AG09309 (cell line): ENCODE data around the gene SUGCT.

Source experiments
- DNase-seq: peaks from one replicate; pipeline ENCODE4 v3.0.0-alpha.2; 2010; ENCODE audit warnings: low read depth
- H3K4me3 ChIP-seq: 2 replicates; pipeline ENCODE4 v1.5.1; 2011; ENCODE audit warnings: mild to moderate bottlenecking, low read depth, low read length, moderate library complexity; ENCODE audit not compliant: control insufficient read depth
- CTCF ChIP-seq: IDR thresholded peaks from 2 replicates; pipeline ENCODE4 v1.5.1; 2011; ENCODE audit warnings: mild to moderate bottlenecking, low read depth, low read length, inconsistent platforms; ENCODE audit not compliant: insufficient read depth, control insufficient read depth; ENCODE audit errors: missing control alignments

Gene SUGCT

GRCh38 chr7:40493609-40494051 lies 358.8 kb downstream of the SUGCT start:
- TF ChIP-seq CTCF = no peak
- H3K4me3 ChIP-seq = no peak overlapping the region
- no peak for DNase-seq

DNA sequence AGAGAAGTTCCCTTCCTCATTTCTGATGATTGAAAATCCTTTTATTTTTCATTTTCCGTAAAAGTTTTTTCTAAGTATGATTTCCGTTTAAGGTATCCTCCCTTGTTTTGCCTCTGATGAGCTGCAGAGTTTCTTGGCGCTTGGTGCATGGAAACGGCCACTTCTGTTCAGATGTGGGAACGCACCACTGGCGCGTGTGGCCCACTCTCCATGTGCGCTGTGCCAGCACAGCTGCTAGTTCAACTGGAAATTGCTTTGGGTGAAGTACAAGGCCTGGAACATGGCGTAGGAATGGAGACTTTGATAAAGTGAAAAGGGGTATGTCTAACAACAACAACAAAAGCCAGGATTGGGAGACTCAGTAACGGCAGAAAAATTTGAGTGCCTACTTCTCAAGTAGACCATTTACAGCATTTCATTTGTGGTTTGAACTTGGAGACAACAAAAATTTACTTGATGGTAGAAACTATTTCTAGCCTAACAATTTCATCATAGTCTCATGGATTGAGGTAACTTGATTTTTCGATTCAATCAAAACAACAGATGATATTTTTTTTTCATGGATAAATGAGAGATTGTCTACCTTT lies 364.2 kb downstream of the SUGCT start:
- no peak for TF ChIP-seq CTCF
- DNase-seq = no peak
- no peak overlapping the region for H3K4me3 ChIP-seq

DNA sequence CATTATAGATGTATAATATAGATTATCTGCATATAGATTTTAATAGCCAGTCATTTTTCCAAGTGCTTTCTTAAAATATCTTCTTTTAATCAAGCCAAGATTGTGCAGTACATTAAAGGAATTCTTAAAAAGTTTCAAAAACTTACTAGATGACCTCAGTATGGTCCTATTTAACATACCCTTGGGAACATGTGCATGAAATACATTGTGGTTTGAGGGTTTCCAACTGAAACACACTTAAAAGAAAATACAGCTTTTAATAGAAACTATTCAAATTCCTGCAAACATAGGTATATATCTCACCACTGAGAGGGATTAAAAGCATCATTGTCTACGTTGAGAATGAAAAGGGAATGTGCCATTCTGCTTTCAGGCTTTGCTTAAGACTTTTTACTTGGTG lies 364.9 kb downstream of the SUGCT start:
- no peak for DNase-seq

DNA sequence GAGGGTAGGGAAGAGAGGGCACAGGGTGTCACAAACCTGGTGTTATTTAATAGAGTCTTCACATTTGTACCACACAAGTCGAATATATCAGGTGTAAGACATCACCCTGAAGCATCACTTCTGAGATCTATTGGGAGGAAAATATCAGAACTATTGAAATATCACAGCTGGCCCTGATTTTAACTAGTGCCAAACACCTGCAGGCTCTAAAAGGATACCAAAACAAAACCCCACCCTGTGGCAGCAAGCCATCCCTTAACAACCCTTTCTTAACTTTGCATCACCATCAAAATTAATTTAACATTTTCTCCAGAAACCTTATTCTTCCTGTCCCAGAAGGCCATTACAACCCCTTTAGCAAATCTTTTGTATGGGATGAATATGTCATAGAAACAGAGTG lies 365.4 kb downstream of the SUGCT start:
- no peak for DNase-seq
- no peak overlapping the region for H3K4me3 ChIP-seq
- no peak for TF ChIP-seq CTCF

More for the DNA sequence above, 364.9 kb downstream of the SUGCT start:
- TF ChIP-seq CTCF = no peak
- no peak overlapping the region for H3K4me3 ChIP-seq

DNA sequence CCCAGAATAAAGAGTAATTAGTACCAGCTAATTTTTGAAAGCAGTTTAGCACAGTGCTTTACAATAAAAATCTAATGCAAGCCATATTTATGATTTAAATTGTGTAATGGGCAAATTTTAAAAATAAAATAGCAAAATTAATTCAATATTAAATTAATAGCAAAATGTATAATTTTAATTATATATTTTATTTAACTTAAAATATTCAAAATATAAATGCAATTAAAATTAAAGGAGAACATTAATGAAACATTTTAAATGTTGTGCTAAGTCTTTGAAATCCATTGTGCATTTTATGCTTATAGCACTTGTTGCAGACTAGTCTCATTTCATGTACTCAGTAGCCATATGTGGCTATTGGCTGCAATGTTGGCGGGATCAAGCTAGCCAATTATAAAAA lies 367.6 kb downstream of the SUGCT start:
- no peak for DNase-seq
- no peak for TF ChIP-seq CTCF
- no peak overlapping the region for H3K4me3 ChIP-seq

DNA sequence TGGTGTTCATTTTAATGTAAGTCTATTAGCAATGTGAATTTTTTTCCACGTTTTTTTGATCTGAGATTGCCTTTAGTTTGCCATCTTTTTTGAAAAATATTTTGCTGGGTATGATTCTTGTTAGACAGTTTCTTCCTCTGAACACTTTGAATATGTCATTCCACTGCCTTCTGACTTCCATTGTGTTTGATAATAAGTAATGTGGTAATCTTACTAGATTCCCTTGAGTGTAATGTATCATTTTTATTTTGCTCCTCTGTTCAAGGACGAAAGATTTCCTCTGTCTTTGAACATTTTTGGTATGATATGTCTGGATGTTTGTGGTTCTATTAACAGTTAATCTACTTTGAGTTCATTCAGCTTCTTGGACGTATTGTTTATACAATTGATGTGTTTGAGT lies 371.4 kb downstream of the SUGCT start:
- no peak for DNase-seq
- H3K4me3 ChIP-seq = no peak overlapping the region
- no peak for TF ChIP-seq CTCF

- no peak for TF ChIP-seq CTCF
- H3K4me3 ChIP-seq = no peak overlapping the region
- DNase-seq = no peak
These were observed 372.4 kb downstream of the SUGCT start for GRCh38 chr7:40507166-40507565.
